SIG-M5 treated with dmso at 0.1 percent for 504 hours (cell line): ENCODE data around the gene FILIP1L.

Experiments used
- DNase-seq: peaks from one replicate; lab custom pipeline; 2025; ENCODE audit not compliant: unreplicated experiment; lab: John Stamatoyannopoulos, UW

The FILIP1L gene

GRCh38 chr3:99981138-99981537 lies 133.2 kb downstream of the FILIP1L start:
- no peak for DNase-seq

GRCh38 chr3:99980606-99981005 lies 133.7 kb downstream of the FILIP1L start:
- DNase-seq = no peak

GRCh38 chr3:99978221-99978620 lies 136.1 kb downstream of the FILIP1L start:
- DNase-seq = no peak

- DNase-seq = no peak
Observed at GRCh38 chr3:99976584-99976983, 137.7 kb downstream of the FILIP1L start.

- no peak for DNase-seq
Observed at GRCh38 chr3:99974989-99975388, 139.3 kb downstream of the FILIP1L start.

GRCh38 chr3:99972380-99973104 lies 141.8 kb downstream of the FILIP1L start:
- no peak for DNase-seq

GRCh38 chr3:99971761-99972160 lies 142.5 kb downstream of the FILIP1L start:
- DNase-seq = no peak

GRCh38 chr3:99970198-99970597 lies 144.1 kb downstream of the FILIP1L start:
- no peak for DNase-seq

- peak; percentile 67 for DNase-seq
Observed at GRCh38 chr3:99969136-99969535, 145.2 kb downstream of the FILIP1L start.

GRCh38 chr3:99967796-99968195 lies 146.5 kb downstream of the FILIP1L start:
- no peak for DNase-seq

- no peak for DNase-seq
Observed at GRCh38 chr3:99966662-99967416, 147.5 kb downstream of the FILIP1L start.

- no peak for DNase-seq
Observed at GRCh38 chr3:99965681-99966408, 148.5 kb downstream of the FILIP1L start.

- DNase-seq = no peak
Observed at GRCh38 chr3:99965077-99965476, 149.2 kb downstream of the FILIP1L start.

GRCh38 chr3:99962703-99963102 lies 151.6 kb downstream of the FILIP1L start:
- no peak for DNase-seq

- no peak for DNase-seq
Observed at GRCh38 chr3:99961756-99962515, 152.4 kb downstream of the FILIP1L start.

GRCh38 chr3:99960941-99961340 lies 153.4 kb downstream of the FILIP1L start:
- DNase-seq = no peak

GRCh38 chr3:99960123-99960878 lies 154.0 kb downstream of the FILIP1L start:
- DNase-seq = no peak

GRCh38 chr3:99958222-99958912 lies 155.9 kb downstream of the FILIP1L start:
- no peak for DNase-seq

GRCh38 chr3:99957151-99957796 lies 157.0 kb downstream of the FILIP1L start:
- no peak for DNase-seq
